ENCODE results near the gene CBLC. TPM values are rescaled to one million over a fixed set of nuclear protein-coding genes. Genes with fewer than 3 reads are reported as not detected.

CBLC gene
- total RNA-seq, 4 donors from 2014 or later: 26.9 to 75.7 (median 49.1) TPM

- 24 to 49% methylated on average over 10 of the region's 10 CpGs for WGBS, 2 donors
- TF ChIP-seq POLR2A (IDR thresholded peaks at IDR 0.05) (no peak), CTCF (IDR thresholded peaks at IDR 0.05) (no peak)
Observed at GRCh38 chr19:44749994-44750393, 27.7 kb upstream of the CBLC start.

GRCh38 chr19:44752123-44752815 is 25.4 kb upstream of the CBLC start:
- Histone ChIP-seq H3K4me1 (peaks cover 64 to 95% (median 66%) of the 10 kb centered on the region in 3 donors), H3K9me3 (no peaks in the 10 kb centered on the region), H3K4me3 (peak overlapping the region in 3 of 4 donors; percentile 48 to 70 (median 69)), H3K27me3 (no peaks in the 10 kb centered on the region), H3K36me3 (peaks cover 10 to 52% (median 22%) of the 10 kb centered on the region in 3 donors), H3K27ac (peak overlapping the region; percentile 90 to 100 (median 95))
- intact Hi-C loops (cut with DNase I): no loop called here
- TF ChIP-seq CTCF (IDR thresholded peaks at IDR 0.05): no peak
- no peak for TF ChIP-seq POLR2A (IDR thresholded peaks at IDR 0.05)
- 44 to 58% methylated on average over 8 of the region's 8 CpGs for WGBS, 2 donors
- no peak for DNase-seq

More at GRCh38 chr19:44749994-44750393, 27.7 kb upstream of the CBLC start:
- H3K36me3 ChIP-seq: peaks cover 0 to 29% (median 9%) of the 10 kb centered on the region in 3 donors
- no peaks in the 10 kb centered on the region for H3K9me3 ChIP-seq
- H3K4me3 ChIP-seq: peak overlapping the region; percentile 70 to 92 (median 76)
- peaks cover 61 to 95% (median 64%) of the 10 kb centered on the region in 3 donors for H3K4me1 ChIP-seq
- no peak for DNase-seq
- H3K27ac ChIP-seq: peak overlapping the region; percentile 97 to 100 (median 98)
- H3K27me3 ChIP-seq: no peaks in the 10 kb centered on the region
- intact Hi-C loops (cut with DNase I): no loop called here

GRCh38 chr19:44752816-44753625 is 24.7 kb upstream of the CBLC start:
- Histone ChIP-seq H3K27ac (peak overlapping the region; percentile 90 to 100 (median 95)), H3K9me3 (no peaks in the 10 kb centered on the region), H3K36me3 (peaks cover 15 to 60% (median 30%) of the 10 kb centered on the region in 3 donors), H3K27me3 (no peaks in the 10 kb centered on the region), H3K4me3 (peak overlapping the region; percentile 22 to 70 (median 58)), H3K4me1 (peaks cover 68 to 95% (median 72%) of the 10 kb centered on the region in 3 donors)
- intact Hi-C loops (cut with DNase I): no loop called here
- peak; percentile 83 for DNase-seq
- WGBS, 2 donors: 12 to 26% methylated on average over 5 to 7 of the region's 18 CpGs
- TF ChIP-seq POLR2A (IDR thresholded peaks at IDR 0.05) (peak in 1 of 4 donors; percentile 54), CTCF (IDR thresholded peaks at IDR 0.05) (peak in 1 of 6 experiments; percentile 18)

GRCh38 chr19:44753626-44753931 is 24.1 kb upstream of the CBLC start:
- H3K36me3 ChIP-seq: peaks cover 19 to 65% (median 35%) of the 10 kb centered on the region in 3 donors

More at GRCh38 chr19:44753626-44753931, 24.1 kb upstream of the CBLC start:
- H3K9me3 ChIP-seq: no peaks in the 10 kb centered on the region
- peak overlapping the region; percentile 90 to 100 (median 95) for H3K27ac ChIP-seq
- intact Hi-C loops (cut with DNase I): no loop called here
- TF ChIP-seq CTCF (IDR thresholded peaks at IDR 0.05): no peak
- no peak for TF ChIP-seq POLR2A (IDR thresholded peaks at IDR 0.05)
- H3K27me3 ChIP-seq: no peaks in the 10 kb centered on the region
- peaks cover 71 to 97% (median 78%) of the 10 kb centered on the region in 3 donors for H3K4me1 ChIP-seq
- peak overlapping the region; percentile 22 to 70 (median 58) for H3K4me3 ChIP-seq
- 0% methylated on average over 1 to 3 of the region's 11 CpGs for WGBS, 2 donors
- no peak for DNase-seq
